IMR-90 (cell line): ENCODE results near the gene LPAR1. TPM values are rescaled to one million over a fixed set of nuclear protein-coding genes. Genes with fewer than 3 reads are reported as not detected.

Source experiments
- ATAC-seq: fragments of 200-7000 bp; cut with Tn5 transposase; 2 replicates; pipeline ENCODE4 v1.9.1; 2020; ENCODE audit warnings: low read depth, mild to moderate bottlenecking, moderate library complexity
- BruUV-seq: library from RNA; stranded (reverse); fragments of 400-500 nt; replicated peaks from 2 replicates; lab custom pipeline; 2021; lab: Mats Ljungman, UMichigan
- CTCF ChIA-PET: fragments of 300-600 bp; formaldehyde crosslinking; extraction: SDS; loops from one replicate; lab custom pipeline; 2021; ENCODE audit warnings: antibody characterized with exemption; lab: Yijun Ruan, JAX
- POLR2A ChIA-PET: fragments of 300-600 bp; sonication (Branson Sonifier 250); formaldehyde crosslinking; loops from one replicate; lab custom pipeline; 2022; ENCODE audit warnings: antibody characterized with exemption; ENCODE audit not compliant: unreplicated experiment; lab: Charles Lee
- DNase-seq: peaks from one replicate; pipeline ENCODE4 v3.0.0; 2013
- H2AFZ ChIP-seq: replicated peaks from 2 replicates; pipeline ENCODE3; 2013; ENCODE audit warnings: low read length, mild to moderate bottlenecking; ENCODE audit not compliant: poor library complexity
- H2AK5ac ChIP-seq: 2 replicates; pipeline ENCODE4 v1.6.1; 2013; ENCODE audit warnings: low read depth, low read length, inconsistent platforms
- H2AK9ac ChIP-seq: replicated peaks from 2 replicates; pipeline ENCODE3; 2013; ENCODE audit warnings: mild to moderate bottlenecking, low read depth, low read length, moderate library complexity; ENCODE audit not compliant: poor library complexity
- H2BK120ac ChIP-seq: 2 replicates; pipeline ENCODE4 v1.6.1; 2013; ENCODE audit warnings: low read depth, low read length, inconsistent platforms
- H2BK15ac ChIP-seq: 3 replicates; pipeline ENCODE4 v1.6.1; 2013; ENCODE audit warnings: low read depth, low read length, inconsistent platforms
- H2BK20ac ChIP-seq: 2 replicates; pipeline ENCODE4 v1.6.1; 2013; ENCODE audit warnings: low read depth, mild to moderate bottlenecking, inconsistent platforms, low read length, moderate library complexity
- H2BK5ac ChIP-seq: 2 replicates; pipeline ENCODE4 v1.6.1; 2013; ENCODE audit warnings: mild to moderate bottlenecking, low read depth, low read length, inconsistent platforms; ENCODE audit not compliant: poor library complexity, severe bottlenecking
- H3K14ac ChIP-seq: replicated peaks from 2 replicates; pipeline ENCODE4 v1.6.1; 2013; ENCODE audit warnings: low read depth, low read length, inconsistent platforms
- H3K18ac ChIP-seq: 2 replicates; pipeline ENCODE4 v1.6.1; 2013; ENCODE audit warnings: low read depth, low read length, control low read depth
- H3K23ac ChIP-seq: 2 replicates; pipeline ENCODE4 v1.6.1; 2013; ENCODE audit warnings: low read depth, low read length, inconsistent platforms
- H3K27ac ChIP-seq: 2 replicates; pipeline ENCODE4 v1.5.1; 2013; ENCODE audit warnings: mild to moderate bottlenecking, control low read depth, low read length; ENCODE audit not compliant: insufficient read depth
- H3K27me3 ChIP-seq: 2 replicates; pipeline ENCODE4 v1.6.1; 2013; ENCODE audit warnings: low read length; ENCODE audit not compliant: control insufficient read depth, insufficient read depth
- H3K36me3 ChIP-seq: 2 replicates; pipeline ENCODE4 v1.6.1; 2013; ENCODE audit warnings: low read length, mixed read lengths; ENCODE audit not compliant: control insufficient read depth, insufficient read depth
- H3K4ac ChIP-seq: 2 replicates; pipeline ENCODE4 v1.6.1; 2013; ENCODE audit warnings: low read depth, low read length, inconsistent platforms
- H3K4me1 ChIP-seq: 2 replicates; pipeline ENCODE4 v1.6.1; 2013; ENCODE audit warnings: low read length, mixed read lengths; ENCODE audit not compliant: control insufficient read depth, insufficient read depth
- H3K4me2 ChIP-seq: 2 replicates; pipeline ENCODE4 v1.6.1; 2013; ENCODE audit warnings: low read depth, mild to moderate bottlenecking, control low read depth, low read length, moderate library complexity
- H3K4me3 ChIP-seq: 2 replicates; pipeline ENCODE4 v1.5.1; 2013; ENCODE audit warnings: low read depth, mild to moderate bottlenecking, control low read depth, low read length, moderate library complexity; ENCODE audit not compliant: insufficient read depth
- H3K56ac ChIP-seq: 2 replicates; pipeline ENCODE4 v1.6.1; 2013; ENCODE audit warnings: low read length, inconsistent platforms; ENCODE audit not compliant: insufficient read depth; ENCODE audit errors: extremely low read depth
- H3K79me1 ChIP-seq, 2 experiments: 2 replicates each; pipeline ENCODE4 v1.6.1; 2013; ENCODE audit warnings: low read length in 2 of 2, inconsistent platforms in 1 of 2, low read depth in 1 of 2
- H3K9ac ChIP-seq: 2 replicates; pipeline ENCODE4 v1.6.1; 2013; ENCODE audit warnings: low read depth, low read length, control low read depth
- H3K9me1 ChIP-seq: 2 replicates; pipeline ENCODE4 v1.6.1; 2013; ENCODE audit warnings: low read length, inconsistent platforms; ENCODE audit not compliant: insufficient read depth
- H3K9me3 ChIP-seq: 2 replicates; pipeline ENCODE4 v1.6.1; 2013; ENCODE audit warnings: low read length; ENCODE audit not compliant: control insufficient read depth, insufficient read depth
- H4K20me1 ChIP-seq: 2 replicates; pipeline ENCODE4 v1.6.1; 2013; ENCODE audit warnings: low read length, inconsistent platforms; ENCODE audit not compliant: insufficient read depth
- H4K5ac ChIP-seq: 2 replicates; pipeline ENCODE4 v1.6.1; 2013; ENCODE audit warnings: mild to moderate bottlenecking, low read depth, low read length, control low read depth
- H4K8ac ChIP-seq, 2 experiments: 2 replicates each; pipeline ENCODE4 v1.6.1; 2013; ENCODE audit warnings: low read depth in 2 of 2, low read length in 2 of 2, control low read depth in 1 of 2, inconsistent platforms in 1 of 2
- H4K91ac ChIP-seq: 2 replicates; pipeline ENCODE4 v1.6.1; 2013; ENCODE audit warnings: low read depth, low read length, inconsistent platforms; ENCODE audit not compliant: insufficient read depth
- BHLHE40 ChIP-seq: fragments of 150-350 bp; IDR thresholded peaks from 2 replicates; pipeline ENCODE4 v1.6.1; 2016; ENCODE audit warnings: mild to moderate bottlenecking, low read depth, low read length
- CEBPB ChIP-seq: IDR thresholded peaks from 2 replicates; pipeline ENCODE4 v1.6.1; 2012; ENCODE audit warnings: low read depth, low read length, improper control_type of control experiment
- CHD1 ChIP-seq: IDR thresholded peaks from 2 replicates; pipeline ENCODE4 v1.6.1; 2012; ENCODE audit warnings: low read depth, low read length, improper control_type of control experiment
- FOS ChIP-seq: fragments of 150-350 bp; IDR thresholded peaks from 2 replicates; pipeline ENCODE4 v1.6.1; 2016; ENCODE audit warnings: low read depth, low read length
- MAFK ChIP-seq: IDR thresholded peaks from 2 replicates; pipeline ENCODE4 v1.6.1; 2012; ENCODE audit warnings: low read depth, low read length, improper control_type of control experiment
- MAZ ChIP-seq: IDR thresholded peaks from 2 replicates; pipeline ENCODE4 v1.6.1; 2012; ENCODE audit warnings: low read depth, mild to moderate bottlenecking, low read length, improper control_type of control experiment, moderate library complexity, borderline replicate concordance
- MXI1 ChIP-seq: IDR thresholded peaks from 2 replicates; pipeline ENCODE4 v1.6.1; 2012; ENCODE audit warnings: low read depth, mild to moderate bottlenecking, low read length, moderate library complexity, borderline replicate concordance
- NFE2L2 ChIP-seq: fragments of 150-350 bp; IDR thresholded peaks from 2 replicates; pipeline ENCODE4 v1.6.1; 2016; ENCODE audit warnings: low read depth, mild to moderate bottlenecking, low read length
- POLR2A ChIP-seq: IDR thresholded peaks from 2 replicates; pipeline ENCODE4 v1.6.1; 2012; ENCODE audit warnings: mild to moderate bottlenecking, low read depth, low read length
- RAD21 ChIP-seq: IDR thresholded peaks from 2 replicates; pipeline ENCODE4 v1.6.1; 2012; ENCODE audit warnings: low read length, improper control_type of control experiment
- RCOR1 ChIP-seq: IDR thresholded peaks from 2 replicates; pipeline ENCODE4 v1.6.1; 2012; ENCODE audit warnings: mild to moderate bottlenecking, low read length, improper control_type of control experiment; ENCODE audit not compliant: insufficient replicate concordance
- RFX5 ChIP-seq: IDR thresholded peaks from 2 replicates; pipeline ENCODE4 v1.8.0; 2012; ENCODE audit warnings: low read depth, mild to moderate bottlenecking, low read length, moderate library complexity
- SMC3 ChIP-seq: fragments of 150-350 bp; IDR thresholded peaks from 2 replicates; pipeline ENCODE4 v1.6.1; 2016; ENCODE audit warnings: low read depth, mild to moderate bottlenecking, antibody characterized with exemption, low read length, moderate library complexity
- WGBS, 2 experiments: methylation state at CpG; one replicate each; pipeline versions ENCODE4 v1.1.5 to v1.1.7; 2013; ENCODE audit warnings: missing lambda C conversion rate in 2 of 2; ENCODE audit not compliant: insufficient read length in 1 of 2; ENCODE audit errors: extremely low coverage in 2 of 2; 5-methylcytosine and 5-hydroxymethylcytosine counted together
- dilution Hi-C: fragments of 300-500 bp; cut with HindIII; formaldehyde crosslinking; loops from one replicate; pipeline ENCODE4 v1.14.3; 2018; ENCODE audit warnings: low sequenced_read_pairs; ENCODE audit not compliant: unreplicated experiment
- in situ Hi-C: fragments of 300-500 bp; cut with MboI; formaldehyde crosslinking; loops from 3 replicates; pipeline ENCODE4 v1.14.3; 2019; ENCODE audit warnings: low sequenced_read_pairs, inconsistent platforms, mixed read lengths
- intact Hi-C: fragments of 100-400 bp; cut with micrococcal nuclease; formaldehyde crosslinking; loops from 2 replicates; pipeline ENCODE4 v1.10.0; 2022
- polyA plus RNA-seq, 3 experiments: library from polyadenylated mRNA; depleted of rRNA; stranded (reverse); fragments of >200 nt; gene quantifications; 2 replicates each; pipeline ENCODE4 v1.2.3, GENCODE V29; 2012; ENCODE audit warnings: low replicate concordance in 1 of 3
- total RNA-seq: library from RNA; depleted of rRNA; stranded (reverse); fragments of >200 nt; gene quantifications from 2 replicates; pipeline ENCODE4 v1.2.3, GENCODE V29; 2012
- TF ChIP-seq, protein P1 (sequence below): fragments of 150-350 bp; IDR thresholded peaks from 2 replicates; pipeline ENCODE4 v1.6.1; 2017; ENCODE audit warnings: mild to moderate bottlenecking, antibody characterized with exemption, low read length, low read depth
- TF ChIP-seq, protein P2 (sequence below): conservative IDR thresholded peaks from 2 replicates; pipeline ENCODE4 v1.5.1; 2012; ENCODE audit warnings: mild to moderate bottlenecking, low read depth, low read length, improper control_type of control experiment
- TF ChIP-seq, protein P3 (sequence below): fragments of 150-350 bp; IDR thresholded peaks from 2 replicates; pipeline ENCODE4 v1.6.1; 2016; ENCODE audit warnings: low read depth, mild to moderate bottlenecking, low read length, moderate library complexity, borderline replicate concordance

The LPAR1 gene
- total and polyA plus RNA-seq, 2 of the 4 experiments (the other 2 are of a cell fraction): 171 to 315 TPM

DNA sequence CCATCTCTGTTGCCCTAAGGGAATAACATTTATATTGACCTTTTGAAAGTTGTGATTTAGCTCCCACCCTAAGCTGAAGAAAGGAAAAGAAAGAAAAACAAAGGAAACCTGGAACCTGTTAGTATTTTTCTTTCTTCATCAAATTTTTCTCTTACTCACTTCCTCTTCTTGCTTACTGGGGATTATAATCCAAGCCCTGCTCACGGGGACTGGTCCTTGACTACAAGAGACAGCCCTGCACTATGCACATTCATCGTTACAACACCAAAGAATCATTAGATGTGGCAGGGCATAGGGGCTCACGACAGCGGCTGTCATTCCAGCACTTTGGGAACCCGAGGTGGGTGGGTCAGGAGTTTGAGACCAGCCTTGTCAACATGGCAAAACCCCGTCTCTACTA, 37.8 kb upstream of the LPAR1 start:
- Histone ChIP-seq H3K27ac (no peak overlapping the region), H4K20me1 (no peaks in the 10 kb centered on the region), H3K4me2 (no peak overlapping the region), H3K27me3 (no peaks in the 10 kb centered on the region), H3K4me3 (no peak overlapping the region), H3K9me3 (no peaks in the 10 kb centered on the region), H2AK9ac (no peak overlapping the region), H3K36me3 (no peaks in the 10 kb centered on the region), H3K18ac (no peak overlapping the region), H2BK120ac (no peak overlapping the region), H3K9ac (no peak overlapping the region), H3K79me1 (no peaks in the 10 kb centered on the region), H2AFZ (no peak overlapping the region), H2AK5ac (no peak overlapping the region), H3K9me1 (no peaks in the 10 kb centered on the region), H4K91ac (no peak overlapping the region), H3K14ac (no peak overlapping the region), H3K56ac (no peak overlapping the region), H2BK15ac (no peak overlapping the region), H4K8ac (no peak overlapping the region), H3K4me1 (no peaks in the 10 kb centered on the region), H2BK20ac (no peak overlapping the region), H2BK5ac (no peak overlapping the region), H3K4ac (no peak overlapping the region), H3K23ac (no peak overlapping the region), H4K5ac (no peak overlapping the region)
- TF ChIP-seq RAD21 (no peak), RCOR1 (no peak), RFX5 (no peak), POLR2A (no peak), MXI1 (no peak), MAZ (no peak), NFE2L2 (no peak), MAFK (no peak), FOS (no peak), SMC3 (no peak), CEBPB (no peak), CHD1 (no peak), BHLHE40 (no peak)
- TF ChIP-seq, protein P1, sequence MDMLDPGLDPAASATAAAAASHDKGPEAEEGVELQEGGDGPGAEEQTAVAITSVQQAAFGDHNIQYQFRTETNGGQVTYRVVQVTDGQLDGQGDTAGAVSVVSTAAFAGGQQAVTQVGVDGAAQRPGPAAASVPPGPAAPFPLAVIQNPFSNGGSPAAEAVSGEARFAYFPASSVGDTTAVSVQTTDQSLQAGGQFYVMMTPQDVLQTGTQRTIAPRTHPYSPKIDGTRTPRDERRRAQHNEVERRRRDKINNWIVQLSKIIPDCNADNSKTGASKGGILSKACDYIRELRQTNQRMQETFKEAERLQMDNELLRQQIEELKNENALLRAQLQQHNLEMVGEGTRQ: no peak
- TF ChIP-seq, protein P2, sequence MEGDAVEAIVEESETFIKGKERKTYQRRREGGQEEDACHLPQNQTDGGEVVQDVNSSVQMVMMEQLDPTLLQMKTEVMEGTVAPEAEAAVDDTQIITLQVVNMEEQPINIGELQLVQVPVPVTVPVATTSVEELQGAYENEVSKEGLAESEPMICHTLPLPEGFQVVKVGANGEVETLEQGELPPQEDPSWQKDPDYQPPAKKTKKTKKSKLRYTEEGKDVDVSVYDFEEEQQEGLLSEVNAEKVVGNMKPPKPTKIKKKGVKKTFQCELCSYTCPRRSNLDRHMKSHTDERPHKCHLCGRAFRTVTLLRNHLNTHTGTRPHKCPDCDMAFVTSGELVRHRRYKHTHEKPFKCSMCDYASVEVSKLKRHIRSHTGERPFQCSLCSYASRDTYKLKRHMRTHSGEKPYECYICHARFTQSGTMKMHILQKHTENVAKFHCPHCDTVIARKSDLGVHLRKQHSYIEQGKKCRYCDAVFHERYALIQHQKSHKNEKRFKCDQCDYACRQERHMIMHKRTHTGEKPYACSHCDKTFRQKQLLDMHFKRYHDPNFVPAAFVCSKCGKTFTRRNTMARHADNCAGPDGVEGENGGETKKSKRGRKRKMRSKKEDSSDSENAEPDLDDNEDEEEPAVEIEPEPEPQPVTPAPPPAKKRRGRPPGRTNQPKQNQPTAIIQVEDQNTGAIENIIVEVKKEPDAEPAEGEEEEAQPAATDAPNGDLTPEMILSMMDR: no peak
- TF ChIP-seq, protein P3, sequence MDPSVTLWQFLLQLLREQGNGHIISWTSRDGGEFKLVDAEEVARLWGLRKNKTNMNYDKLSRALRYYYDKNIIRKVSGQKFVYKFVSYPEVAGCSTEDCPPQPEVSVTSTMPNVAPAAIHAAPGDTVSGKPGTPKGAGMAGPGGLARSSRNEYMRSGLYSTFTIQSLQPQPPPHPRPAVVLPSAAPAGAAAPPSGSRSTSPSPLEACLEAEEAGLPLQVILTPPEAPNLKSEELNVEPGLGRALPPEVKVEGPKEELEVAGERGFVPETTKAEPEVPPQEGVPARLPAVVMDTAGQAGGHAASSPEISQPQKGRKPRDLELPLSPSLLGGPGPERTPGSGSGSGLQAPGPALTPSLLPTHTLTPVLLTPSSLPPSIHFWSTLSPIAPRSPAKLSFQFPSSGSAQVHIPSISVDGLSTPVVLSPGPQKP: no peak
- dilution Hi-C loops (no loop called here), intact Hi-C loops (no loop called here), in situ Hi-C loops (no loop called here)
- no CpG with 5 or more reads among the region's 6 CpGs for WGBS, 2 experiments
- ChIA-PET CTCF (no interaction called here), POLR2A (no interaction called here)
- ATAC-seq (no peak), DNase-seq (no peak)
- BruUV-seq: no TSS peak
